HG03520 (cell line): ENCODE results near the gene UVSSA.
"Not testable (repeated sequence)": the region's sequence is repeated elsewhere in the genome, so short reads cannot be mapped to it uniquely, and the experiment has no call there.

Experiments used
- ATAC-seq: cut with Tn5 transposase; IDR thresholded peaks from one replicate; pipeline ENCODE4 v1.9.1; 2021; ENCODE audit warnings: mild to moderate bottlenecking, moderate library complexity; ENCODE audit not compliant: unreplicated experiment

Gene UVSSA

GRCh38 chr4:1415681-1415981 lies 68.6 kb downstream of the UVSSA start:
- ATAC-seq: no peak

- ATAC-seq: no peak
Observed at GRCh38 chr4:1416051-1416947, 69.3 kb downstream of the UVSSA start.

GRCh38 chr4:1416948-1417260 lies 69.9 kb downstream of the UVSSA start:
- no peak for ATAC-seq

GRCh38 chr4:1417522-1418390 lies 70.7 kb downstream of the UVSSA start:
- ATAC-seq: no peak

GRCh38 chr4:1418494-1419285 lies 71.7 kb downstream of the UVSSA start:
- no peak for ATAC-seq

GRCh38 chr4:1419708-1420107 lies 72.7 kb downstream of the UVSSA start:
- no peak for ATAC-seq

- no peak for ATAC-seq
Observed at GRCh38 chr4:1421657-1422056, 74.6 kb downstream of the UVSSA start.

- no peak for ATAC-seq
Observed at GRCh38 chr4:1427010-1427409, 80.0 kb downstream of the UVSSA start.

- not testable (repeated sequence) for ATAC-seq
Observed at GRCh38 chr4:1443688-1444172, 96.7 kb downstream of the UVSSA start.
